Mesenchymal stem cell (in vitro differentiated cells and primary cell): ENCODE measurements around the gene SH3BP2.

Experiments
- DNase-seq: peaks from one replicate; pipeline ENCODE4 v3.0.0-alpha.2; 2013
- H2AFZ ChIP-seq: one replicate; pipeline ENCODE4 v1.6.1; 2013; ENCODE audit warnings: low read depth, mild to moderate bottlenecking, control low read depth, inconsistent platforms, low read length, moderate library complexity
- H2AK5ac ChIP-seq: 2 replicates; pipeline ENCODE4 v1.6.1; 2013; ENCODE audit warnings: low read length, moderate library complexity, mild to moderate bottlenecking, inconsistent platforms; ENCODE audit not compliant: severe bottlenecking
- H2BK120ac ChIP-seq: one replicate; pipeline ENCODE4 v1.6.1; 2013; ENCODE audit warnings: low read depth, mild to moderate bottlenecking, inconsistent platforms, low read length, moderate library complexity
- H2BK12ac ChIP-seq, 2 experiments: one replicate each; pipeline ENCODE4 v1.6.1; 2013; ENCODE audit warnings: inconsistent platforms in 2 of 2, low read length in 2 of 2, mild to moderate bottlenecking in 2 of 2, moderate library complexity in 2 of 2, control low read depth in 1 of 2
- H2BK15ac ChIP-seq: one replicate; pipeline ENCODE4 v1.6.1; 2013; ENCODE audit warnings: mild to moderate bottlenecking, low read depth, inconsistent platforms; ENCODE audit not compliant: poor library complexity, severe bottlenecking
- H2BK5ac ChIP-seq: 2 replicates; pipeline ENCODE4 v1.6.1; 2013; ENCODE audit warnings: low read depth, mild to moderate bottlenecking, low read length, control low read depth, inconsistent platforms; ENCODE audit not compliant: poor library complexity, severe bottlenecking
- H3K14ac ChIP-seq, 2 experiments: one replicate each; pipeline ENCODE4 v1.6.1; 2013; ENCODE audit warnings: inconsistent platforms in 2 of 2, low read length in 2 of 2, control low read depth in 1 of 2, mild to moderate bottlenecking in 1 of 2, moderate library complexity in 1 of 2
- H3K18ac ChIP-seq, 2 experiments: one replicate each; pipeline ENCODE4 v1.6.1; 2013; ENCODE audit warnings: inconsistent platforms in 2 of 2, low read length in 2 of 2, control low read depth in 1 of 2, low read depth in 1 of 2, mild to moderate bottlenecking in 1 of 2
- H3K23ac ChIP-seq, 2 experiments: one replicate each; pipeline ENCODE4 v1.6.1; 2013; ENCODE audit warnings: inconsistent platforms in 2 of 2, low read length in 2 of 2, mild to moderate bottlenecking in 2 of 2, moderate library complexity in 2 of 2, control low read depth in 1 of 2
- H3K27ac ChIP-seq: 2 replicates; pipeline ENCODE4 v1.5.1; 2013; ENCODE audit warnings: mild to moderate bottlenecking, moderate library complexity, low read length, control low read depth, inconsistent platforms; ENCODE audit not compliant: poor library complexity, severe bottlenecking
- H3K27me3 ChIP-seq, 2 experiments: 2 replicates each; pipeline versions ENCODE4 v1.6.1 to v1.7.0; 2013; ENCODE audit warnings: low read length in 2 of 2, mild to moderate bottlenecking in 2 of 2, moderate library complexity in 2 of 2, control low read depth in 1 of 2, inconsistent platforms in 1 of 2; ENCODE audit not compliant: control insufficient read depth in 1 of 2, insufficient read depth in 1 of 2
- H3K36me3 ChIP-seq, 2 experiments: 2 replicates each; pipeline versions ENCODE4 v1.6.1 to v1.7.0; 2013; ENCODE audit warnings: low read length in 2 of 2, control low read depth in 1 of 2, inconsistent platforms in 1 of 2, low read depth in 1 of 2, mild to moderate bottlenecking in 1 of 2; ENCODE audit not compliant: insufficient read depth in 2 of 2, control insufficient read depth in 1 of 2
- H3K4ac ChIP-seq, 2 experiments: one replicate each; pipeline ENCODE4 v1.6.1; 2013; ENCODE audit warnings: inconsistent platforms in 2 of 2, low read length in 2 of 2, mild to moderate bottlenecking in 2 of 2, moderate library complexity in 2 of 2, control low read depth in 1 of 2, low read depth in 1 of 2
- H3K4me1 ChIP-seq: 2 replicates; pipeline ENCODE4 v1.6.1; 2013; ENCODE audit warnings: low read depth, low read length, control low read depth; ENCODE audit not compliant: control insufficient read depth, insufficient read depth
- H3K4me2 ChIP-seq: 2 replicates; pipeline ENCODE4 v1.6.1; 2013; ENCODE audit warnings: low read length, mild to moderate bottlenecking, inconsistent platforms; ENCODE audit not compliant: poor library complexity, severe bottlenecking
- H3K4me3 ChIP-seq, 2 experiments: 2 replicates each; pipeline versions ENCODE4 v1.5.1 to v1.7.0; 2013; ENCODE audit warnings: low read length in 2 of 2, mild to moderate bottlenecking in 2 of 2, control low read depth in 1 of 2, low read depth in 1 of 2; ENCODE audit not compliant: insufficient read depth in 1 of 2
- H3K79me1 ChIP-seq: replicated peaks from 2 replicates; pipeline ENCODE4 v1.6.1; 2013; ENCODE audit warnings: mild to moderate bottlenecking, control low read depth, low read length, inconsistent platforms; ENCODE audit not compliant: poor library complexity, severe bottlenecking
- H3K9ac ChIP-seq: 2 replicates; pipeline ENCODE4 v1.7.0; 2013; ENCODE audit warnings: mild to moderate bottlenecking, low read length, moderate library complexity
- H3K9me3 ChIP-seq: 2 replicates; pipeline ENCODE4 v1.7.0; 2013; ENCODE audit warnings: mild to moderate bottlenecking, low read length; ENCODE audit not compliant: control insufficient read depth
- H4K8ac ChIP-seq: one replicate; pipeline ENCODE4 v1.6.1; 2013; ENCODE audit warnings: inconsistent platforms, mild to moderate bottlenecking, low read length, moderate library complexity
- H4K91ac ChIP-seq: one replicate; pipeline ENCODE4 v1.6.1; 2013; ENCODE audit warnings: mild to moderate bottlenecking, low read length, inconsistent platforms
- WGBS: methylation state at CpG from one replicate; pipeline ENCODE4 v1.1.7; 2013; ENCODE audit warnings: mixed read lengths; 5-methylcytosine and 5-hydroxymethylcytosine counted together

Gene SH3BP2

GRCh38 chr4:2810388-2810787, 17.5 kb downstream of the SH3BP2 start:
- H2AK5ac ChIP-seq, result peak overlapping the region; percentile 51
- 93% methylated on average over 10 of the region's 10 CpGs for WGBS
- no peak overlapping the region for H3K14ac ChIP-seq
- H3K36me3 ChIP-seq, result peaks cover 5 to 53% of the 10 kb centered on the region in 2 experiments
- H3K79me1 ChIP-seq, result peaks cover 20% of the 10 kb centered on the region
- no peak overlapping the region for H2BK15ac ChIP-seq
- H3K9me3 ChIP-seq, result peaks cover under 1% of the 10 kb centered on the region
- peak overlapping the region in 1 of 2 experiments; percentile 8 for H3K18ac ChIP-seq
- peak overlapping the region; percentile 84 for H3K27ac ChIP-seq
- peaks cover 71% of the 10 kb centered on the region for H3K4me1 ChIP-seq
- H2BK12ac ChIP-seq, result peak overlapping the region in 1 of 2 experiments; percentile 12
- H3K23ac ChIP-seq, result no peak overlapping the region
- H3K4me3 ChIP-seq, result no peak overlapping the region
- H2BK120ac ChIP-seq, result no peak overlapping the region
- no peak for DNase-seq
- H3K9ac ChIP-seq, result no peak overlapping the region
- H2BK5ac ChIP-seq, result no peak overlapping the region
- H4K91ac ChIP-seq, result peak overlapping the region; percentile 81
- H2AFZ ChIP-seq, result no peak overlapping the region
- H3K27me3 ChIP-seq, result no peaks in the 10 kb centered on the region
- H3K4ac ChIP-seq, result peak overlapping the region in 1 of 2 experiments; percentile 29
- H3K4me2 ChIP-seq, result no peak overlapping the region
- H4K8ac ChIP-seq, result no peak overlapping the region

GRCh38 chr4:2811830-2812611, 19.1 kb downstream of the SH3BP2 start:
- Histone ChIP-seq H3K36me3 (peaks cover 5 to 44% of the 10 kb centered on the region in 2 experiments), H3K4me1 (peaks cover 57% of the 10 kb centered on the region), H4K91ac (peak overlapping the region; percentile 81), H4K8ac (peak overlapping the region; percentile 72), H3K9ac (peak overlapping the region; percentile 78), H2AFZ (peak overlapping the region; percentile 54), H3K27ac (peak overlapping the region; percentile 84), H3K18ac (peak overlapping the region; percentile 64 to 79), H3K4me3 (peak overlapping the region; percentile 47 to 70), H2AK5ac (peak overlapping the region; percentile 56), H3K4me2 (peak overlapping the region; percentile 65), H2BK5ac (peak overlapping the region; percentile 57), H3K4ac (peak overlapping the region; percentile 31 to 94), H2BK12ac (peak overlapping the region; percentile 63 to 85), H3K14ac (peak overlapping the region in 1 of 2 experiments; percentile 86), H3K27me3 (no peaks in the 10 kb centered on the region), H3K23ac (peak overlapping the region in 1 of 2 experiments; percentile 46), H3K79me1 (peaks cover 16% of the 10 kb centered on the region), H3K9me3 (peaks cover 14% of the 10 kb centered on the region), H2BK120ac (peak overlapping the region; percentile 69), H2BK15ac (peak overlapping the region; percentile 50)
- 49% methylated on average over 21 of the region's 21 CpGs for whole genome bisulfite sequencing
- DNase-seq, result peak; percentile 74

- Histone ChIP-seq H3K36me3 (peaks cover 5 to 44% of the 10 kb centered on the region in 2 experiments), H2AFZ (no peak overlapping the region), H2BK5ac (peak overlapping the region; percentile 95), H4K8ac (peak overlapping the region; percentile 72), H3K4me3 (peak overlapping the region; percentile 47 to 71), H2BK120ac (peak overlapping the region; percentile 69), H3K23ac (peak overlapping the region in 1 of 2 experiments; percentile 80), H3K4ac (peak overlapping the region; percentile 31 to 94), H3K27me3 (no peaks in the 10 kb centered on the region), H3K4me1 (peaks cover 64% of the 10 kb centered on the region), H3K79me1 (peaks cover 23% of the 10 kb centered on the region), H4K91ac (peak overlapping the region; percentile 81), H2AK5ac (peak overlapping the region; percentile 60), H3K14ac (peak overlapping the region in 1 of 2 experiments; percentile 86), H3K18ac (peak overlapping the region; percentile 64 to 79), H3K9me3 (peaks cover 15% of the 10 kb centered on the region), H2BK12ac (peak overlapping the region; percentile 33 to 85), H3K27ac (peak overlapping the region; percentile 84), H3K9ac (peak overlapping the region; percentile 78), H2BK15ac (peak overlapping the region; percentile 50), H3K4me2 (peak overlapping the region; percentile 83)
- DNase-seq, result no peak
- 73% methylated on average over 19 of the region's 20 CpGs for WGBS
Observed at GRCh38 chr4:2812612-2813354, 19.9 kb downstream of the SH3BP2 start.
